Thyroid gland (tissue), 4 donors: ENCODE data around the gene DNAJC30. TPM values are rescaled to one million over a fixed set of nuclear protein-coding genes. Genes with fewer than 3 reads are reported as not detected.

Experiments
- DNase-seq, 2 donors: peaks; one replicate each; pipeline ENCODE4 v3.0.0-alpha.2; 2019
- H3K27ac ChIP-seq, 3 donors: fragments of 200-600 bp; sonication (generic); 1 replicate in 2 of 3; 2 replicates in 1 of 3; pipeline ENCODE4 v1.5.1; 2016 to 2019; ENCODE audit warnings: mild to moderate bottlenecking in 1 of 3, moderate library complexity in 1 of 3
- H3K27me3 ChIP-seq: fragments of 200-600 bp; sonication (generic); one replicate; pipeline ENCODE4 v1.5.1; 2019
- H3K36me3 ChIP-seq, 2 donors: fragments of 200-600 bp; sonication (generic); one replicate each; pipeline ENCODE4 v1.5.1; 2016 to 2019
- H3K4me1 ChIP-seq, 2 donors: fragments of 200-600 bp; sonication (generic); one replicate each; pipeline ENCODE4 v1.5.1; 2017 to 2019
- H3K4me3 ChIP-seq, 3 donors: fragments of 200-600 bp; sonication (generic); replicated peaks in 1 of 3; 1 replicate in 2 of 3; 2 replicates in 1 of 3; pipeline ENCODE4 v1.5.1; 2016; ENCODE audit warnings: mild to moderate bottlenecking in 1 of 3
- H3K9me3 ChIP-seq: fragments of 200-600 bp; sonication (generic); one replicate; pipeline ENCODE4 v1.5.1; 2017
- CTCF ChIP-seq, 6 experiments: fragments of 200-600 bp in 3 of 6; fragments of 450-650 bp in 3 of 6; sonication (generic) in 3 of 6; IDR thresholded peaks; one replicate each; pipeline ENCODE4 v1.5.1; 2016 to 2019; ENCODE audit warnings: antibody characterized with exemption in 6 of 6, mild to moderate bottlenecking in 2 of 6, inconsistent platforms in 1 of 6, moderate library complexity in 1 of 6
- POLR2A ChIP-seq, 2 donors: fragments of 450-650 bp; IDR thresholded peaks; one replicate each; pipeline ENCODE4 v1.6.1; 2017; ENCODE audit warnings: antibody characterized with exemption in 2 of 2, mild to moderate bottlenecking in 2 of 2, moderate library complexity in 1 of 2
- WGBS, 2 donors: methylation state at CpG; one replicate each; pipeline ENCODE4 v1.1.5; 2017; 5-methylcytosine and 5-hydroxymethylcytosine counted together
- intact Hi-C: fragments of 100-400 bp; cut with DNase I; formaldehyde crosslinking; loops from one replicate; pipeline ENCODE4 v1.15.1; 2023
- microRNA counts, 2 donors: library from miRNA; unstranded; fragments of <30 nt; microRNA quantifications; one replicate each; lab custom pipeline; 2016 to 2017
- microRNA-seq: library from miRNA; unstranded; fragments of <30 nt; microRNA quantifications from one replicate; pipeline ENCODE4, GENCODE V29; 2016
- small RNA-seq: library from RNA; depleted of rRNA; stranded (forward); fragments of <200 nt; gene quantifications from one replicate; pipeline ENCODE3, GENCODE V24; 2016
- total RNA-seq, 4 donors: library from RNA; depleted of rRNA; stranded (reverse); fragments of >200 nt; gene quantifications; one replicate each; pipeline ENCODE4 v1.2.3, GENCODE V29; 2016

DNAJC30 gene
- total RNA-seq, 4 donors from 2014 or later = 9.0 to 19.1 (median 14.8) TPM

GRCh38 chr7:73633323-73633722, 49.9 kb downstream of the DNAJC30 start:
- no peak for TF ChIP-seq POLR2A (IDR thresholded peaks at IDR 0.05)
- TF ChIP-seq CTCF (IDR thresholded peaks at IDR 0.05) = no peak
- H3K4me3 ChIP-seq = no peak overlapping the region
- WGBS, 2 donors = 84 to 86% methylated on average over 7 of the region's 7 CpGs
- DNase-seq = no peak
- H3K36me3 ChIP-seq = no peaks in the 10 kb centered on the region
- intact Hi-C loops = no loop called here
- H3K9me3 ChIP-seq = no peaks in the 10 kb centered on the region
- H3K4me1 ChIP-seq = no peaks in the 10 kb centered on the region
- no peak overlapping the region for H3K27ac ChIP-seq
- no peaks in the 10 kb centered on the region for H3K27me3 ChIP-seq

GRCh38 chr7:73631558-73631957, 51.7 kb downstream of the DNAJC30 start:
- intact Hi-C loops = no loop called here
- no peak for TF ChIP-seq POLR2A (IDR thresholded peaks at IDR 0.05)
- TF ChIP-seq CTCF (IDR thresholded peaks at IDR 0.05) = no peak
- WGBS, 2 donors = 32 to 38% methylated on average over 1 of the region's 1 CpG
- no peak overlapping the region for H3K27ac ChIP-seq
- no peaks in the 10 kb centered on the region for H3K9me3 ChIP-seq
- no peaks in the 10 kb centered on the region for H3K27me3 ChIP-seq
- H3K36me3 ChIP-seq = no peaks in the 10 kb centered on the region
- DNase-seq = no peak
- H3K4me1 ChIP-seq = no peaks in the 10 kb centered on the region
- no peak overlapping the region for H3K4me3 ChIP-seq

MicroRNAs within 50 kb of the gene (microRNA counts, 767-probe panel; counts per million panel counts)
- 0 counts per million in 2 donors for microRNA hsa-miR-4284 (lab: Ali Mortazavi, UCI)

Small RNAs within 50 kb of the gene (microRNA-seq; reads per million reads assigned to microRNA genes)
- not detected for gene MIR4284

Small RNAs within 50 kb of the gene (small RNA-seq; reads per million reads assigned to genes)
- gene MIR4284 = not detected
- gene RN7SL265P = not detected

Other genes starting within 250 kb of the DNAJC30 start
- 1 to 10 TPM; 1.2 to 4.6 (median 1.9) TPM for gene FZD9, start 249.7 kb downstream of the DNAJC30 start, total RNA-seq
- 10 to 100 TPM; 52.8 to 69.0 (median 55.1) TPM for gene BAZ1B, start 161.2 kb downstream of the DNAJC30 start, total RNA-seq
- 10 to 100 TPM; 52.5 to 83.1 (median 74.4) TPM for gene BCL7B, start 125.8 kb downstream of the DNAJC30 start, total RNA-seq
- 10 to 100 TPM; 50.4 to 89.9 (median 73.3) TPM for gene TBL2, start 104.9 kb downstream of the DNAJC30 start, total RNA-seq
- 10 to 100 TPM in 1 of 4 donors, 1 to 10 TPM in 3; 3.7 to 39.5 (median 8.7) TPM for gene MLXIPL, start 58.9 kb downstream of the DNAJC30 start, total RNA-seq
- gene VPS37D, start 15.6 kb downstream of the DNAJC30 start, total RNA-seq = 1 to 10 TPM; 3.9 to 5.6 (median 4.7) TPM
- gene BUD23, start 144 bp upstream of the DNAJC30 start, total RNA-seq = 10 to 100 TPM; 58.3 to 78.0 (median 64.9) TPM
- 1 to 10 TPM; 4.4 to 9.5 (median 7.2) TPM for gene STX1A, start 36.2 kb upstream of the DNAJC30 start, total RNA-seq
- gene ABHD11, start 55.3 kb upstream of the DNAJC30 start, total RNA-seq = 10 to 100 TPM; 39.5 to 75.8 (median 67.1) TPM
- 100 to 1,000 TPM; 249 to 330 (median 288) TPM for gene CLDN3, start 86.8 kb upstream of the DNAJC30 start, total RNA-seq
- gene CLDN4, start 147.5 kb upstream of the DNAJC30 start, total RNA-seq = 100 to 1,000 TPM; 178 to 301 (median 196) TPM
- 10 to 100 TPM in 2 of 4 donors, 1 to 10 TPM in 2; 3.8 to 16.3 (median 9.6) TPM for gene METTL27, start 159.1 kb upstream of the DNAJC30 start, total RNA-seq
- not detected for gene TMEM270, start 177.7 kb upstream of the DNAJC30 start, total RNA-seq